GM21515 (cell line): ENCODE data around the gene ACTR8.
A peak's percentile ranks its signal among the peaks of the same experiment; 100 is the strongest.
"Not testable (repeated sequence)": the region's sequence is repeated elsewhere in the genome, so short reads cannot be mapped to it uniquely, and the experiment has no call there.

Experiments
- ATAC-seq: cut with Tn5 transposase; IDR thresholded peaks from one replicate; pipeline ENCODE4 v1.9.1; 2021; ENCODE audit not compliant: unreplicated experiment

ACTR8 gene, protein sequence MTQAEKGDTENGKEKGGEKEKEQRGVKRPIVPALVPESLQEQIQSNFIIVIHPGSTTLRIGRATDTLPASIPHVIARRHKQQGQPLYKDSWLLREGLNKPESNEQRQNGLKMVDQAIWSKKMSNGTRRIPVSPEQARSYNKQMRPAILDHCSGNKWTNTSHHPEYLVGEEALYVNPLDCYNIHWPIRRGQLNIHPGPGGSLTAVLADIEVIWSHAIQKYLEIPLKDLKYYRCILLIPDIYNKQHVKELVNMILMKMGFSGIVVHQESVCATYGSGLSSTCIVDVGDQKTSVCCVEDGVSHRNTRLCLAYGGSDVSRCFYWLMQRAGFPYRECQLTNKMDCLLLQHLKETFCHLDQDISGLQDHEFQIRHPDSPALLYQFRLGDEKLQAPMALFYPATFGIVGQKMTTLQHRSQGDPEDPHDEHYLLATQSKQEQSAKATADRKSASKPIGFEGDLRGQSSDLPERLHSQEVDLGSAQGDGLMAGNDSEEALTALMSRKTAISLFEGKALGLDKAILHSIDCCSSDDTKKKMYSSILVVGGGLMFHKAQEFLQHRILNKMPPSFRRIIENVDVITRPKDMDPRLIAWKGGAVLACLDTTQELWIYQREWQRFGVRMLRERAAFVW

DNA sequence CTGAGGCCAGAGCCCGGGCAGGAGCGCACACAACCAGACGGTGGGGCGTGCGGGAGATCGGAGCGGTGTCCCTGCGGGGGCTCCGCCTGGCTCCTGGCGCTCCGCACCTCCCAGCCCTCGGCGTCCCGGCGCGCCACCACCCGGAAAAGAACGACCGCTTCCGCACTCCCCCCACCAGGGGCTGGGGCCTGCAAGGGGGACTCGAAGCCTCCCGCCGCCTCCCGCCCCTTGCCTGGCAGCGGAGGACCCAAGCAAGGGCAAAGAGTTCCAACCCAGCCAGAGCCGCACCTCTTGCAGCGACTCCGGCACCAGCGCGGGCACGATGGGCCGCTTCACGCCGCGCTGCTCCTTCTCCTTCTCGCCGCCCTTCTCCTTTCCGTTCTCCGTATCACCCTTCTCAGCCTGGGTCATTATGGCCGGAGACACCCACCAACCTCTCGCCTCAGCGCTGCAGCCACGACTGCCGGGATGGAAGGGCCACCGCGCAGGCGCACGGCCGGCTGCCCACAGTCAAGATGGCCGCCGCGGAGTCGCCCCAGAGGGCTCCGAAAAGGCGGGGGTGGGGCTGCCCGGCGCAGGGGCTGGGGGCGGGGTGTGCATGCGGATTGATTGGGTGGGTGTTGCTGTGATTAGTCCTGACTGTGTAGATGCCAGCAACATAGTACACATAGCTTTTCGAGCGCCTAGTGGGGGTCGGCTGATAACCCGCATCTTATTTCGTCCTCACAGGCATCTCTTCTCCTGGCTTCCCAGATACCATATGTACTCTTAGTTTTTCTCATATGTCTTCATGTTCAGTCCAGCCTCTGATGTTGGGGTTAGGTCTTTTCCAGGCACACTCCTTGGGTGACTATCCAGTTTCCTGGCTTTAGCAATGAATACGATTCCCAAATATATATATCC lies at the start of gene ACTR8:
TSS of gene ACTR8 (minus strand) at position 462 of the 903 bp plus-strand sequence. CDS start at position 411, 51 bp downstream.
- ATAC-seq: peak; percentile 75

DNA sequence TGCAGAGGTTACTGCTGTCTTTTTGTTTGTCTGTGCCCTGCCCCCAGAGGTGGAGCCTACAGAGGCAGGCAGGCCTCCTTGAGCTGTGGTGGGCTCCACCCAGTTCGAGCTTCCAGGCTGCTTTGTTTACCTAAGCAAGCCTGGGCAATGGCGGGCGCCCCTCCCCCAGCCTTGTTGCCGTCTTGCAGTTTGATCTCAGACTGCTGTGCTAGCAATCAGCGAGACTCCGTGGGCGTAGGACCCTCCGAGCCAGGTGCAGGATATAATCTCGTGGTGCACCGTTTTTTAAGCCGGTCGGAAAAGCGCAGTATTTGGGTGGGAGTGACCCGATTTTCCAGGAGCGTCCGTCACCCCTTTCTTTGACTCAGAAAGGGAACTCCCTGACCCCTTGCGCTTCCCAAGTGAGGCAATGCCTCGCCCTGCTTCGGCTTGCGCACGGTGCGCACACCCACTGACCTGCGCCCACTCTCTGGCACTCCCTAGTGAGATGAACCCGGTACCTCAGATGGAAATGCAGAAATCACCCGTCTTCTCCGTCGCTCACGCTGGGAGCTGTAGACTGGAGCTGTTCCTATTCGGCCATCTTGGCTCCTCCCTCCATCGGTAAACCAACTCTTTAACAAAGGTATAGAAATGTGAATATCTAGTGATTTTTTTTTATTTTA lies 45.4 kb upstream of the ACTR8 start:
- not testable (repeated sequence) for ATAC-seq

DNA sequence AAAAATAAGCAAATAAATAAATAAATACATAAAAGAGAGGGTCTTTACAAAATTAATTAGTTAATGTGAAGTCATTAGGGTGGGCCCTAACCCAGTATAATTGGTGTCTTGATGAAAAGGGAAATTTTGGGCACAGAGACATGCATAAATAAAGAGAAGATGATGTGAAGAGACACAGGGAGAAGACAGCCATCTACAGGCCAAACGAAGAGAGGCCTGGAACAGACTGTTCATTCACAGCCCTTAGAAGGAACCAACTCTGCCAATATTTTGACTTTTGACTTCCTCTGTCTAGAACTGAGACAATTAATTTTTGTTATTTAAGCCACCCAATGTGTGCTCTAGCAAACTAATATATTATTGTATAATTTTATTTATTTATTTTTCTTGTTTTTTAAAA lies 39.3 kb upstream of the ACTR8 start:
- no peak for ATAC-seq

DNA sequence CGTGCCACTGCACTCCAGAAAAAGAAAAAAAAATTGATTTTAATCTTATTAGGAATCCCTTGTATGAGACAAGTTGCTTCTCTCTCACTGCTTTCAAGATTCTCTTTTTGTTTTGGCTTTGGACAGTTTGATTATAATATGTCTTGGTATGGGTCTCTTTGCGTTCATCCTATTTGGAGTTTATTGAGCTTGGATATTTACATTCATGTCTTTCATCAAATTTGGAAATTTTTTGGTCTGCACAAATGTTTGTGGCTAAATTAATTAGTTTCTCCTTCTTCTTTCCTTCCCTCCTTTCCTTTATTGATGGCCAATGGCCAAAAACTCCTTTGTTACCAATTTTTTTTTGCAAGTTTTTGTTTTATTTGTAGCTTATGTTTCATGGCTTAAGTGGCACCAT lies 37.8 kb upstream of the ACTR8 start:
- no peak for ATAC-seq

DNA sequence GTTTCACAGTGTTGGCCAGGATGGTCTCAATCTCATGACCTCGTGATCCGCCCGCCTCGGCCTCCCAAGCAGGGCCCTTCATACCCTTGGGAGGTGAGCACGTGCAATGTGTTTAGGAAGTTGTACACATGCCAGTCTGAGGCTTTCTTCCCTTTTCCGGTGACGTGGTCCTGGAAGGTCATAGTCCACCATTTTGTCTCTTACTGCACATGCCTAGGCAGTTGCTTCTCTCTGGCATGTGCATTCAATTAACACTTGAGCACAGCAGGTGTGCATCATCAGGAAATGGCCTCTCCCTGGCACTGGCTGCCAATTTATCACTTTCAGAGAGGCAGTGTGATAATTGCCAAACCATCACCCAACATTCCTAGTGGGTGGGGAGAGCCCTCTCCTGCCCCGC lies 31.4 kb upstream of the ACTR8 start:
- no peak for ATAC-seq

DNA sequence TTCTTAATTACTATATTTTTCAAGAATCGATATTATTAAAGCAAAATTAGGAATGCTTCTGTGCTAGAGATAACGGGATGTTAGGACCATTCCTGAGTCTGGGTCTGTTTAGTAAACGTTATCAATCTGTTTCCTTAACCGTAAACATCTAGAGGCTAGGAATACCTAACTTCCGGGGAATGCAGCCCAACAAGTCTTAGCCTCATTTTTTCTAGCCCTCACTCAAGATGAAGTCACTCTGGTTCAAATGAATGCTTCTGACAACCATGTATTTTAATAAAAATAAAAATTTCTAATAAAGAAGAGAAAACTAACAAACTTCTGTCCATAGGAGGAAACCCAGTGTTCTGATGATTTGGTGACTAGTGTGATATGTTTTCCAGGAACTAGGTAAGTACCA lies 20.8 kb upstream of the ACTR8 start:
- ATAC-seq: no peak

DNA sequence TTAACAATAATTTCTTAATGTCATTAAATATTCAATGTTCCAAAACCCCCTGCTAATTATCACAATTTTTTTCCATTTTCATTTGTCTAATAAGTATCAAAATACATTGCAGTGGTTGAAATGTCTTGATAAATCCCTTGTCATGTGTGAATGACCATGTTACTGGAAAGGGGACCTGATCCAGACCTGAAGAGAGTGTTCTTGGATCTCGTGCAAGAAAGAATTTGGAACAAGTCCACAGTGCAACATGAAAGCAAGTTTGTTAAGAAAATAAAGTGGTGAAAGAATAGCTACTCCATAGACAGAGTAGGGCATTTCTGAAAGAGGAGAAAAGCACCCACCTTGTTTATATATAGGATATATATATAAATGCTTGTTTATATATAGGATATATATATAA lies 20.1 kb upstream of the ACTR8 start:
- no peak for ATAC-seq

DNA sequence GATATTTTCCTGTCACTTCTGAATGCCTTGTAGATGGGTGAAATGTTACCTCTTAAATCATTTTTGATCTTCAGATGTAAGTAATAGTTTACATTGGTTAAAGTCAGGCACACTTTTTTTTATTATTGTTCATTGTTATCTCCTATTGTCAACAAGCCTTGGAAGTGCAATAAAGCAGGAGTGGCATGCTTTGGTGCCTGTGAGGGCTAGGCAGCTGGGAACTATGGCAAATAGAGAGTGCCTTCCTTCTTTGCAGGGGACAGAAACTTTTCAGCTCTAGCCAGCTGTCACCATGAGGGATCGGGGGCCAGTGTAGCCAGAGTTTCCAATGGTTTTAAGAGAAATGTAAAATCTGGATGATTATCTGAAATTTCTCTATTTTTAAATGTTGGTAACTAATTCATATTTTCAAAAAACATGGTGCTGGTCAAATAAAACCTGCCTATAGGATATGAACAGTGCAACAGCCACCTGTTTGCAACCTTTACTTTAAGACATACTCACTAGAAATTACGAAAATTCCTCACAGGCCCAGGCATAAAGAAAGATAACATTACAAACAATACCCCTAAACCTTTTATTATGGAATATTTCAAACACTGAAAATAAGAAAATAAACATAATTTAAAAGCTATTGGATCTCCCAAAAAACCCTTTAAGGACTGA lies 18.8 kb upstream of the ACTR8 start:
- ATAC-seq: no peak

DNA sequence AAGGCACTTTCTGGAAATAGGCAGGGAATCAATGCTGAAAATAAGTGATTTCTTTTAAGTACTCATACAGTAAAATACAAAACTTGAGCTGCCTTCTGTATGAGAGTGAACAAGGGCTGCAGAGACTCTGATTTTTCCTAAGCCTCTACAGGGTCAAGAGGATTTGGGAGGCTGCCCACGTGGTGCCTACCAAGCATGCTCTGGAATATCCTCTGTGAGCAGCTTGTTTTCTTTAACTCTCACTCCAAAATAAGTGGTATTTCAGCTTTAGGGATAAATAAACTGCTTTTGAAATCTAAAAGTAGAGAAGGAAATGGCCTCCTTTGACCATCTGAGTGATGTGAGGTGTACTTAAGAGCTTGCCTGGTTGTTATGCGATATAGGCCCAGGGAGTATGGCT lies 17.8 kb upstream of the ACTR8 start:
- ATAC-seq: no peak

DNA sequence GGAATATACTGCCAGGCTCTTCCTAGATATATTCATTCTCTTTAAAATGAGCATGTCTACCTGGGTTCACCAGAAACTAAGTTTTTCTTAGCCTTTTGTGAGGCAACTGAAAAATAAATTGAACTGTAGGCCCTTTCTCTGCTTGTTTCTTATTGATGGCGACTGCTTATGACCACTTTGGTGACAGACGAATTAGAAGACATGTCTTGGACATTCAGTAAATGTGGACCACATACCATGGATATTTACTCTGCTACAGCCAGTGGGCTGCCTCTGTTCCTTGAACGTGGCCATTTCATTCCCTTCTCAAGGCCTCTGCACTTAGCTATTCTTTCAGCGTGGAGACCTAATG lies 10.3 kb upstream of the ACTR8 start:
- ATAC-seq: no peak

DNA sequence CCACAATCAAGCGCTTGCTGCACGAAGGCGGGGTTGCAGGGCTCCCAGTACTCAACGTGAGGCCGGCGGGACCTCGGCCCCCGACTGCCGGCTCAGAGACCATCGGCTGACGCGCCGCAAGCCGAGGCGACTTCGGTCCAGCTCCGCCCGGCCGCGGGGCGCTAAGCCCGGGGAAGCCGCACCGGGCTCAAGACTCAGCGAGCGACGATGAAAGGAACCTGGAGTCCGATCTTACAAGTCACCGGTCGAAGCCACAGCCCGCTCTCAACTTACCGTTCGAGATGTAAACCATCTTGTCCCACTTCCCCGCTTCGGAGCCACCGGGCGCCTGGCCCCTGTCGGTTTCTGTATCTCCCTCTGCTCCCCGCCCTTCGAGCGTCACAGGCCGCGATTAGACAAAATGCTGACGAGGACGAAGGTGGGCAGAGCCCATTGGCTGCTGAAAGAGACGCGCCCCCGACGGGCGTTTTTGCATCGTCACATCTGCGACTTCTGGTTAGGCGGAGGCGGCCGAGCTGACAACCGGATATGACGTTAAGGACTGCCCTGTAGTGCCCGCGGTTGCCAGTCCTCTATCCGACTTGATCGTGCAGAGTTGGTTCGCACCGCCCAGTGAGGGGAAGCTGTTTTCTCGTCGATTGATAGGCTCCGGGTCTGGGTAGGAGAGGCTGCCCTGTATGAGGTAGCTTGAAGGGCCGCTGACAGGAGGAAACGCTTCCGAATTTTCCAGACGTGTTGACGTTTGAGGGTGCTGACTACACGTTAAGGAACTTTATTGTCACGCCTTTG lies 9.7 kb upstream of the ACTR8 start, which contains the start of gene SELENOK:
TSS of gene SELENOK (minus strand) at position 363 of the 789 bp plus-strand sequence.
- peak; percentile 94 for ATAC-seq

DNA sequence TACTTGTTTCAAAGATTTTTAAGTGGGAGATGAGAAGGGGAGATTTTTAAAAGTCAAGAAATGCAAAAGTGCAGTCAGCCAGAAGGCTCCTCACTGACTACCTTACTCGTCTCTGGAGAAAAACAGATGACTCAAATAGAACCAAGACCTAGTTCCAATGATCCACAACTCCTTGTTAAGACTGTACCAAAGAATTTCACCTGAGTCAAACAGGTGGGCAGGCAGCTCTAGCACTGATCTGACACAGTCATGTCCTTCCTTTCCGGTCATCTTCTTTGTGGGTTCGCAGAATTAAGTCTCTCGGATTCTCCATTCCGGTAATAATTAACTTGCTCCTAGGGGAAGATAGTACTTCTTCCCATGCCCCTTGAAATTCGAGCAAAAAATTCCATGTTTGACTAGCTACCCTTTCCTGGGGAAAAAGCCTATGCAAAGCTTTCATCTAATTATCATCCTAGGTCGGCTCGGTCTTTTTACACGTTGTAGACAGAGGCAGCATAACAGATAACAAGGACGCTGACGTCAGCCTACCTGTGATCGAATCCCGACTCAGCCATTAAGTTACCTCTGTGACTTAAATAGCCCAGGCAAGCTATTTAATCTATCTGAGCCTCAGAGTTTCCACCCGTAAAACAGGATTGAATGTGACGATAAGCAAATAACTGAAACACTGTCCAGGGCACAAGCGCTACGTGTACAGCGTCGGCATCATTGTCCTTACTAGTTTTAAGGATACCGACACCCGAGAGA lies 8.9 kb upstream of the ACTR8 start:
- no peak for ATAC-seq

DNA sequence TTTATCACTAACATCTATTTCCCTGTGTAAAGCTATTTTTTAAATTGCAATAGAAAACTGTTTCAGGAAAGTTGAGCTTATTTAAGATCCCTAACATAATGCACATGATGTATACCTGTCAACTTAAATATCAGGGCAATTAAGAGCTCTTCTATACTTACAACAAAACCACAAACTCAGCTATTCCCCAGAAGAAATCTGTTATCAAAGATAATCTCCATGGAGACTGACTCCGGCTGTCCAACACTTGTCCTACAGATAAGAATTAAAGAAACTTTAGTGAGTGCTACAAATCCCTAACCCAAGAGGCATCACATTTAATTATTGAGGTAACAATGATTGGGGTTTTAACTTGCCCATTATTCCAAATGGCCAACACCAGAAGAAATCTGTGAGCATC lies 6.3 kb upstream of the ACTR8 start:
- ATAC-seq: no peak

DNA sequence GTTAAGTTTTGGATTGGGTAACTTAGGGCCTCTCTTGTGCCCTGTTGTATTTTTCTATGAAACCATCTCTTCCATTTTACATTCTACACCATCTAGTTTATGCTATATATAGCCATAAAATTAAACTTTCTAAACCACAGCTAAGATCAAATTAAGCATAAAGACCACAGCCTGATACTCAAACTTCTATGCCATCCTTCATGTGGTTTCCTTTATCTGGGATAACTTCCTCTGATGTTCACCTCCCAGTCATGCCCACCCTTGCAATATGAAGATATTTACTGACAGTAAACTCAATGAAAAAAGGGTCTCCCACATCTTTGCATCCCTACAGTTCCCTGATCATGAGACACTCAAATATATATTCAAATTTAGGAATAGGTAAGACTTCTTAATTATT lies 5.5 kb upstream of the ACTR8 start:
- ATAC-seq: no peak

DNA sequence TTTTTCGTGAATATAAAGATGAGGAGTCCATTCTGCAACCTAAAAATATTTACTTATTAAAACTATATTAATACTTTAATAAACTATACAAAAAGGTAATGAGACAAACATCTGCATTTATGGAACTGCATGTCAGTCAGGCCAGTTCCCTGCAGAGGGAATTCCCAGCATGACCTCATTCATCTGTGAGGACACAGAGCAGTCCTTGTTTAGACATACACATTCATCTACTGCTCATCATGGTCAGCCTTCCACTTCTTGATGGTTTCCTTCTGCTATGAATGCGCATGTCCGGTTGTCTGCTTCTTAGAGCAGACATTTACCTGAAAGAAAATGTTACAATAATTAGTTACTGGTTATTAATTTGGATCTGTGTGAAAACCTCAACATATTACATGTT lies 3.3 kb upstream of the ACTR8 start:
- ATAC-seq: no peak

DNA sequence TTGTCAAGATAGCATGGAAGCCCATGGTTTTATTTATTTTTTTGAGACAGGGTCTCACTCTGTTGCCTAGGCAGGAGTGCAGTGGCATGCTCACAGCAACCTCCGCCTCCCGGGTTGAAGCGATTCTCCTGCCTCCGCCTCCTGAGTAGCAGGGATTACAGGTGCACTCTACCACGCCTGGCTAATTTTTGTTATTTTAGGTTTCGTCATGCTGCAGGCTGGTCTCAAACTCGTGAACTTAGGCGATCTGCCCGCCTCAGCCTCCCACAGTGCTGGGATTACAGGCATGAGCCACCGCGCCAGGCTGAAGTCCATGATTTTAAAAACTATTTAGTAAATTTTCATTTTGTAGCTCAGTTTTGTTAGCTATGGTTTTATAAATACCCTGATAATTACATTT lies 2.7 kb upstream of the ACTR8 start:
- ATAC-seq: no peak

DNA sequence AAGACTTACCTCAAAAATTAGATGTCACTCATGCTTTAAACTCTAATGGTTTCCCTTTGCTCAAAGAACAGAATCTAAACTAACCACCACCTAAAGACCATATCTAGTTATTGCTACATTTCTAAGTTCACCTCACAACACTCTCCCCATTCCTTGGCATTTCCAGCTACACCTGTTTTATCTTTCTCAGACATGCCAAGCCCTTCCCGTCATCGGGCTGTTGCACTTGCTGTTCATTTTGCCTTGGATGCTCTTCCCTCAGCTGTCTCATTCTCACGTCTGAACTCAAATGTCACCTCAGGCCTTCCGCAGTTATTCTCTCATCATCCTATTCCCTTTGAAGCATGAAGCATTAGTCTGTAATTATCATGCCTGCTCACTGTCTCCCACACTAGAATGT lies 1.1 kb upstream of the ACTR8 start:
- ATAC-seq: no peak

DNA sequence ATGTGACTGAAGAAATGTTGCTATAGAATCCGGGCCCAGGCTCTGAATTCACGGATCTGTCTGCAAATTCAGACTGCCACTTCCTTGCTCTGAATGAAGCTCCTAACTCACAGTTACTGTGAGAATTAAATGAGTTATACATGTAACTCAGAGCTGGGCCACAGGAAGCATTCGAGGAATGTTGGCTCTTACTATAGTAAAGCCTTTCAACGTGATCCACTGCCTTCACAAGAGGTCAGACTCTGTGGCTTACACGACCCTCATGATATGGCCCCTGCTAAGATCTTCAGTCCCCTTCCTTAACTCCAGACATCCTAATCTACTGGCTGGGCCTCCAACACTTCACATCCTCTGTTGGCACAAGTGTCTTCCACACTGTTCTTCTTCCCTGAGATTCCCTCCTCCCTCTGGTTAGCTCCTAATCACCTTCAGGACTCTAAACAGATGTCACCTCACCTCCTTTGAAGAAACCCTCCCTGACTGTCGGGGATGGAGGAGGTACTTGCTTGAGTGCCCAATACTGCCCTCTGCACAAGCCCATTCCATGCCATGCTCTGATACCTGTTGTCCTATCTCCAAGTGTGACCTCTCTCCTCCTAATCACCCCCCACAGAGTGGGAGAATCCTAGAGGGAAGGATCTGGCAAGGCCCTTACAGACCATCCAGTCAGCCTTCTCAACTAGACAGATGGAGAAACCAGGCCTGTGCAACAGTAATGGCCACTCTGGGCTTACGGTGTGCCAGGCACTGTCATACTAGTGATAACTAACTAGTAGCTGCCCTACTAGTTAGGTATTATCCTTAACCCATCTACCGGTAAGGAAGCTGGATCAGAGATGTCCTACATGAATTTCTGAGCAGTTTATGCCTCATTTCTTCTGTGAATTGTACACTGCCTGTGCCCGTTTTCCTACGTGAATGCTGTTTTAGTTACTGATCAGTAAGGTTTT lies 1.3 kb downstream of the ACTR8 start:
- ATAC-seq: no peak
